Measurements from ENCODE around the gene MOV10L1. TPM values are rescaled to one million over a fixed set of nuclear protein-coding genes. Genes with fewer than 3 reads are reported as not detected.

MOV10L1 gene
- total RNA-seq, 1 donor from 2014 or later, result not detected

DNA sequence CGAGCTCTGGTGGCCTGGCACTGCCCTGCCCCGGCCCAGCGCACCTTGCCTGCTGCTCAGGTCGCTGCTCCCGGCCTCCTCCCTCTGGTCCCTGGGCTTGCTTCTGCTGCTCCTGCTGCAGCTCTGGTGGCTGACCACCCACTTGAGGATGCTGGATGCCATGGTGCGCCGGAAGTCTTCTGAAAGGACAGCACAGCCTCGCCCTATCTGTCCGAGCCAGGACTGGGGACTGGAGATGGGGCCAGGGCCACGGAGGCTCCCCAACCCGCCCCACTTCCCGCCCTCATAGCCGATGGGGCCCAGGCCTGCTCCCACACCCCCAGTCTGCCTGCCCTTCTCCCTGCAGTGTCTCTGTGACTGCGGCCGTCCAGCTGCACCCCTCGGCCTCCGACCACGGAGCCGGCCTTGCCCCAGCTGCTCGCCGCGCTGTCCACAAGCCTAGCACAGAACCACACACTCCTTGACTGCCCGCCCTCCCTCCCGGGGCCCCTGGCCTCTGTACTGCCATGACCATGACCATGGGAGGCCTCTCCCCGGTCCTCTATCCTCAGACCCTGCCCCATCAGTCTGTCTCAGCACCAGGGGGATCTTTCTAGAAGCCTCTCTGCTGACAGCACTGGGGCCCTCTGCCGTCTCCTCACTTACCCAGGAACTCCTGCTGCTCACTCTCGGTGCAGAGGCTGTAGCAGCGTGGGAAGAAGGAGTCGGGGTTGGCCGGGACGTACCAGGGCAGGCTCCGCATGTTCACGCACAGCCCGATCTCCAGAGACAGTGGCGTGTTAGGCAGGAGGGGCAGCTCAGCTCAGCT, 44.4 kb upstream of the MOV10L1 start:
- TF ChIP-seq, protein P1, sequence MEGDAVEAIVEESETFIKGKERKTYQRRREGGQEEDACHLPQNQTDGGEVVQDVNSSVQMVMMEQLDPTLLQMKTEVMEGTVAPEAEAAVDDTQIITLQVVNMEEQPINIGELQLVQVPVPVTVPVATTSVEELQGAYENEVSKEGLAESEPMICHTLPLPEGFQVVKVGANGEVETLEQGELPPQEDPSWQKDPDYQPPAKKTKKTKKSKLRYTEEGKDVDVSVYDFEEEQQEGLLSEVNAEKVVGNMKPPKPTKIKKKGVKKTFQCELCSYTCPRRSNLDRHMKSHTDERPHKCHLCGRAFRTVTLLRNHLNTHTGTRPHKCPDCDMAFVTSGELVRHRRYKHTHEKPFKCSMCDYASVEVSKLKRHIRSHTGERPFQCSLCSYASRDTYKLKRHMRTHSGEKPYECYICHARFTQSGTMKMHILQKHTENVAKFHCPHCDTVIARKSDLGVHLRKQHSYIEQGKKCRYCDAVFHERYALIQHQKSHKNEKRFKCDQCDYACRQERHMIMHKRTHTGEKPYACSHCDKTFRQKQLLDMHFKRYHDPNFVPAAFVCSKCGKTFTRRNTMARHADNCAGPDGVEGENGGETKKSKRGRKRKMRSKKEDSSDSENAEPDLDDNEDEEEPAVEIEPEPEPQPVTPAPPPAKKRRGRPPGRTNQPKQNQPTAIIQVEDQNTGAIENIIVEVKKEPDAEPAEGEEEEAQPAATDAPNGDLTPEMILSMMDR (IDR thresholded peaks at IDR 0.05), result no peak
- Histone ChIP-seq H3K4me3 (no peak overlapping the region), H3K9me3 (no peaks in the 10 kb centered on the region), H3K27me3 (no peaks in the 10 kb centered on the region), H3K36me3 (no peaks in the 10 kb centered on the region), H3K27ac (no peak overlapping the region), H3K4me1 (no peaks in the 10 kb centered on the region)
- intact Hi-C loops (cut with DNase I), result no loop called here
- DNase-seq (ENCODE audit: low spot score in 2 of 2), result no peak

DNA sequence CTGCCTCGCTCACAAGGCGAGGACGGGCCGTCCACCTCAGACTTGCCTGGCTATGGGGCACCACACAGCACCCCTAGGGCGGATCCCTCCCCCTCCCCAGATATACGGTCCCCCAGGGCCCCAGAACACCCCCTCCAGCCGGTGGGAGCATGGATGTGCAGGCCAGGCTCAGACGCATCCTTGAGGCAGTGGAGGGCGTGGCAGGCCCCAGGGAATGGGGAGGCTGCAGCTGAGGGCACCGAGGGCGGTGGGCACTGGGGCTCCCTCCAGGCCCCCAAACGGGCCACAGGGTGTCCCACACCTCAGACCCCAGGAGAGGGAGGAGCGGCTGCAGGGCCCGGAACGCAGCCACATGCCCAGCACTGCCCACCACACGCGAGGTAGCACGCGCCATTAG, 43.8 kb upstream of the MOV10L1 start:
- TF ChIP-seq, protein P1 (IDR thresholded peaks at IDR 0.05), result no peak
- no peaks in the 10 kb centered on the region for H3K36me3 ChIP-seq
- H3K4me3 ChIP-seq, result no peak overlapping the region
- intact Hi-C loops (cut with DNase I), result no loop called here
- H3K4me1 ChIP-seq, result no peaks in the 10 kb centered on the region
- no peak for DNase-seq (ENCODE audit: low spot score in 2 of 2)
- no peak overlapping the region for H3K27ac ChIP-seq
- H3K27me3 ChIP-seq, result no peaks in the 10 kb centered on the region
- no peaks in the 10 kb centered on the region for H3K9me3 ChIP-seq

DNA sequence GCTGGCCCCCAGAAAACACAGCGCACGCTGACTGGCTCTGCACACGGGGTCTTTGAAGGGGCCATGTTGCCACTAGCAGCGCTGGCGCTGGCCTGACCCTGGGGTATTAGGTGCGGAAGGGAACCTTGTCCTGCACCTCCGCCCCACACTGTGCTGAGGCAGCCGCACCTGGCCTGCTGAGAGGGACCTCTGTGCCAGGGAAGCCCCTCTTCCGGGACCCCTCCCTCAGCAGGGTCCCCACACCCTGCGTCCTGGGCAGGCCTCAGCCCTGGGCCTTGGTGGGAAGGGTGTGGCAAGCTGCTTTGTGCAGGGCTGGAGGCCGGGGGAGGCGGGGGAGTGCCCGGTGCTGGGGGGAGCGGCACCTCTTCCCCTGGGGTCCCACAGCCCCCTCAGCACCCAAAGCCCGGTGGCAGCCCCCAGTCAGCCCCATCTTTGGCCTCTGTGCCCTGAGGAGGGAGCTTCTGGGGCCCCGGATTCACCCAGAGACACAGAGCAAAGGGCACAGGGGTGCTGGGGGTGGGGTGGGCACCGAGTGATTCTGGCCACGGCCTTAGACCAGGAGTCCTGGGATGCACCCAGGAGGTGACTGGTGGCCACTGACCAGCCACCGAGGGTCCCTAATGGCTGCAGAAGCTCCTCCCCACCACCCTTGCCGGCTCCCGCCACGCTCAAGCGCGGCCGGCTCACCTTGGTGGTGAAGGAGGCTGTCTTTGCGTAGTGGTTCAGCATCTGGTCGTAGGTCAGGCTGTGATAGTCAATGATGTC, 43.1 kb upstream of the MOV10L1 start:
- intact Hi-C loops (cut with DNase I), result no loop called here
- Histone ChIP-seq H3K27ac (no peak overlapping the region), H3K4me1 (no peaks in the 10 kb centered on the region), H3K27me3 (no peaks in the 10 kb centered on the region), H3K4me3 (no peak overlapping the region), H3K36me3 (no peaks in the 10 kb centered on the region), H3K9me3 (no peaks in the 10 kb centered on the region)
- TF ChIP-seq, protein P1 (IDR thresholded peaks at IDR 0.05), result no peak
- DNase-seq (ENCODE audit: low spot score in 2 of 2), result no peak

- intact Hi-C loops (cut with DNase I), result no loop called here
- Histone ChIP-seq H3K27ac (no peak overlapping the region), H3K9me3 (no peaks in the 10 kb centered on the region), H3K4me1 (no peaks in the 10 kb centered on the region), H3K36me3 (no peaks in the 10 kb centered on the region), H3K27me3 (no peaks in the 10 kb centered on the region), H3K4me3 (no peak overlapping the region)
- DNase-seq (ENCODE audit: low spot score in 2 of 2), result no peak
- TF ChIP-seq, protein P1 (IDR thresholded peaks at IDR 0.05), result no peak
Observed at GRCh38 chr22:50047346-50047745, 42.5 kb upstream of the MOV10L1 start.

DNA sequence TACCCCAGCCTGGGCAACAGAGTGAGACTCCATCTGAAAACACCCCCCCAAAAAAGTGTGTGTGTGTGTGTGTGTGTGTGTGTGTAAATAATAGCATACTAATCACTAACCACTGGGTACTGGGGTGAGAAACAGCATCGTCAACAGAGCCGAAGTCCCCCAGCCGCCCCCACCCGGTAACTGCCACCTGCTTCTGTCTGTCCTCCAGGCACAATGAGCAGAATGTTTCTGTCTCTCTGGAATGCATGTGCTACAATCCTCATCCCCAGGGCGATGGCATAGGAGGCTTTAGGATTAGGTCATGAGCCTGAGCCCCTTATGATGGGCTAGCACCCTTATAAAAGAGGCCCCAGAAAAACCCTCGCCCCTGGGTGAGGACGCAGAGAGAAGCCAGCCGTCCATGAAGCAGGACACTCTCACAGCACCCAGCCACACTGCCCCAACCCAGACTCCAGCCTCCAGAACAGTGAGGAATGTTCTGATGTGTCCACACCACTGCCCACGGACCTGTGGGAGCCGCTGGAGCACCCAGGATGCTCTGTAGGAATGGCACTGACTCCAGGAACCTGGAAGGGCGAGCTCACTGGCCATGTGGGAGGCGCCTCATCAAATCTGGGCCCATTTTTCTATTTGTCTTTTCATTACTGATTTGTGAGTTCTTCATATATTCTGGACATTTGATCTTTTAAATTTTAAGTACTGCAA, 41.6 kb upstream of the MOV10L1 start:
- H3K27me3 ChIP-seq, result no peaks in the 10 kb centered on the region
- TF ChIP-seq, protein P1 (IDR thresholded peaks at IDR 0.05), result no peak
- no peak overlapping the region for H3K27ac ChIP-seq
- intact Hi-C loops (cut with DNase I), result no loop called here
- H3K36me3 ChIP-seq, result no peaks in the 10 kb centered on the region
- no peak for DNase-seq (ENCODE audit: low spot score in 2 of 2)
- H3K4me3 ChIP-seq, result no peak overlapping the region
- H3K4me1 ChIP-seq, result no peaks in the 10 kb centered on the region
- H3K9me3 ChIP-seq, result no peaks in the 10 kb centered on the region

Measured in ascending aorta (tissue), 2 donors.